ENCODE data around the gene BARX2. TPM values are rescaled to one million over a fixed set of nuclear protein-coding genes. Genes with fewer than 3 reads are reported as not detected.

BARX2 gene
- total RNA-seq, 2 experiments from 2014 or later = not detected

GRCh38 chr11:129395432-129395831 is 19.8 kb downstream of the BARX2 start:
- DNase-seq = no peak
- TF ChIP-seq CTCF (IDR thresholded peaks at IDR 0.05) = no peak
- no peaks in the 10 kb centered on the region for H3K9me3 Mint-ChIP-seq
- no peaks in the 10 kb centered on the region for H3K36me3 Mint-ChIP-seq (ENCODE audit: low read depth)
- H3K27ac Mint-ChIP-seq = no peak overlapping the region
- no peak for ATAC-seq
- no peak overlapping the region for H3K4me3 Mint-ChIP-seq
- peaks cover 13% of the 10 kb centered on the region for H3K27me3 Mint-ChIP-seq
- intact Hi-C loops (cut with micrococcal nuclease) = no loop called here
- H3K4me1 Mint-ChIP-seq (ENCODE audit: low read depth) = no peaks in the 10 kb centered on the region
- ChIA-PET POLR2A (no interaction called here), CTCF (interaction anchor here (0.8 kb wide), 1 partner anchor 31 kb away, joined by 3 read pairs; no protein-coding TSS in a partner anchor)

GRCh38 chr11:129395883-129396282 is 20.2 kb downstream of the BARX2 start:
- Mint-ChIP-seq H3K36me3 (ENCODE audit: low read depth) (no peaks in the 10 kb centered on the region), H3K27ac (no peak overlapping the region), H3K9me3 (no peaks in the 10 kb centered on the region), H3K4me3 (no peak overlapping the region), H3K4me1 (ENCODE audit: low read depth) (no peaks in the 10 kb centered on the region), H3K27me3 (peaks cover 13% of the 10 kb centered on the region)
- CTCF ChIA-PET = interaction anchor here (0.8 kb wide), 1 partner anchor 31 kb away, joined by 3 read pairs; no protein-coding TSS in a partner anchor
- intact Hi-C loops (cut with micrococcal nuclease) = no loop called here
- no peak for ATAC-seq
- POLR2A ChIA-PET = no interaction called here
- DNase-seq = no peak
- no peak for TF ChIP-seq CTCF (IDR thresholded peaks at IDR 0.05)

GRCh38 chr11:129396454-129396853 is 20.8 kb downstream of the BARX2 start:
- ChIA-PET CTCF (no interaction called here), POLR2A (no interaction called here)
- H3K36me3 Mint-ChIP-seq (ENCODE audit: low read depth) = no peaks in the 10 kb centered on the region
- no peak for TF ChIP-seq CTCF (IDR thresholded peaks at IDR 0.05)
- no peak overlapping the region for H3K4me3 Mint-ChIP-seq
- ATAC-seq = no peak
- peaks cover 13% of the 10 kb centered on the region for H3K27me3 Mint-ChIP-seq
- no peak for DNase-seq
- no peak overlapping the region for H3K27ac Mint-ChIP-seq
- intact Hi-C loops (cut with micrococcal nuclease) = no loop called here
- H3K4me1 Mint-ChIP-seq (ENCODE audit: low read depth) = no peaks in the 10 kb centered on the region
- no peaks in the 10 kb centered on the region for H3K9me3 Mint-ChIP-seq

GRCh38 chr11:129402206-129403171 is 26.8 kb downstream of the BARX2 start:
- no peak overlapping the region for H3K27ac Mint-ChIP-seq
- ATAC-seq (no peak), DNase-seq (no peak)
- H3K4me3 Mint-ChIP-seq = no peak overlapping the region
- H3K36me3 Mint-ChIP-seq (ENCODE audit: low read depth) = no peaks in the 10 kb centered on the region
- intact Hi-C loops (cut with micrococcal nuclease) = no loop called here
- peaks cover 5% of the 10 kb centered on the region for H3K27me3 Mint-ChIP-seq
- CTCF ChIA-PET = no interaction called here
- POLR2A ChIA-PET = no interaction called here
- H3K9me3 Mint-ChIP-seq = no peaks in the 10 kb centered on the region
- TF ChIP-seq CTCF (IDR thresholded peaks at IDR 0.05) = no peak
- no peaks in the 10 kb centered on the region for H3K4me1 Mint-ChIP-seq (ENCODE audit: low read depth)

GRCh38 chr11:129404731-129405130 is 29.1 kb downstream of the BARX2 start:
- no peak overlapping the region for H3K27ac Mint-ChIP-seq
- ATAC-seq = no peak
- ChIA-PET POLR2A (no interaction called here), CTCF (no interaction called here)
- intact Hi-C loops (cut with micrococcal nuclease) = no loop called here
- no peak for TF ChIP-seq CTCF (IDR thresholded peaks at IDR 0.05)
- H3K27me3 Mint-ChIP-seq = peaks cover 3% of the 10 kb centered on the region
- no peak for DNase-seq
- H3K4me1 Mint-ChIP-seq (ENCODE audit: low read depth) = peaks cover 3% of the 10 kb centered on the region
- no peak overlapping the region for H3K4me3 Mint-ChIP-seq
- no peaks in the 10 kb centered on the region for H3K9me3 Mint-ChIP-seq
- no peaks in the 10 kb centered on the region for H3K36me3 Mint-ChIP-seq (ENCODE audit: low read depth)
